EL (cell line): ENCODE data around the gene C12orf56.
"Not testable (repeated sequence)": the region's sequence is repeated elsewhere in the genome, so short reads cannot be mapped to it uniquely, and the experiment has no call there.

Experiments used
- DNase-seq: peaks from one replicate; pipeline ENCODE4 v3.0.0-alpha.2; 2016

C12orf56 gene

GRCh38 chr12:64299628-64300027 is 90.9 kb downstream of the C12orf56 start:
- no peak for DNase-seq

- DNase-seq = no peak
Measured at GRCh38 chr12:64296301-64296700, 94.3 kb downstream of the C12orf56 start.

- DNase-seq = no peak
Measured at GRCh38 chr12:64293654-64294364, 96.7 kb downstream of the C12orf56 start.

GRCh38 chr12:64293174-64293573 is 97.4 kb downstream of the C12orf56 start:
- DNase-seq = not testable (repeated sequence)

GRCh38 chr12:64286521-64286920 is 104.0 kb downstream of the C12orf56 start:
- no peak for DNase-seq

- no peak for DNase-seq
Measured at GRCh38 chr12:64284256-64284655, 106.3 kb downstream of the C12orf56 start.

GRCh38 chr12:64278421-64278820 is 112.1 kb downstream of the C12orf56 start:
- DNase-seq = no peak

- peak; percentile 29 for DNase-seq
Measured at GRCh38 chr12:64273527-64274403, 116.8 kb downstream of the C12orf56 start.

GRCh38 chr12:64270411-64270810 is 120.1 kb downstream of the C12orf56 start:
- DNase-seq = no peak

GRCh38 chr12:64269161-64269560 is 121.4 kb downstream of the C12orf56 start:
- DNase-seq = no peak

- no peak for DNase-seq
Measured at GRCh38 chr12:64268409-64268808, 122.1 kb downstream of the C12orf56 start.

- DNase-seq = no peak
Measured at GRCh38 chr12:64265839-64266238, 124.7 kb downstream of the C12orf56 start.

GRCh38 chr12:64261813-64262212 is 128.7 kb downstream of the C12orf56 start:
- no peak for DNase-seq

GRCh38 chr12:64258576-64258975 is 132.0 kb downstream of the C12orf56 start:
- no peak for DNase-seq

- DNase-seq = peak; percentile 70
Measured at GRCh38 chr12:64256166-64256800, 134.3 kb downstream of the C12orf56 start.

GRCh38 chr12:64255249-64255648 is 135.3 kb downstream of the C12orf56 start:
- DNase-seq = no peak

GRCh38 chr12:64253356-64253755 is 137.2 kb downstream of the C12orf56 start:
- no peak for DNase-seq

- peak; percentile 13 for DNase-seq
Measured at GRCh38 chr12:64252681-64253080, 137.9 kb downstream of the C12orf56 start.

- DNase-seq = no peak
Measured at GRCh38 chr12:64243809-64244208, 146.7 kb downstream of the C12orf56 start.

- DNase-seq = no peak
Measured at GRCh38 chr12:64240781-64241180, 149.8 kb downstream of the C12orf56 start.

GRCh38 chr12:64237382-64237781 is 153.2 kb downstream of the C12orf56 start:
- DNase-seq = no peak

- DNase-seq = peak; percentile 14
Measured at GRCh38 chr12:64236549-64236948, 154.0 kb downstream of the C12orf56 start.

- DNase-seq = no peak
Measured at GRCh38 chr12:64232196-64232595, 158.4 kb downstream of the C12orf56 start.

GRCh38 chr12:64229796-64230195 is 160.8 kb downstream of the C12orf56 start:
- DNase-seq = no peak
